ENCODE measurements around the gene TUT1. TPM values are rescaled to one million over a fixed set of nuclear protein-coding genes. Genes with fewer than 3 reads are reported as not detected.

Gene TUT1
- total RNA-seq, 1 experiment from 2014 or later = 26.0 TPM

DNA sequence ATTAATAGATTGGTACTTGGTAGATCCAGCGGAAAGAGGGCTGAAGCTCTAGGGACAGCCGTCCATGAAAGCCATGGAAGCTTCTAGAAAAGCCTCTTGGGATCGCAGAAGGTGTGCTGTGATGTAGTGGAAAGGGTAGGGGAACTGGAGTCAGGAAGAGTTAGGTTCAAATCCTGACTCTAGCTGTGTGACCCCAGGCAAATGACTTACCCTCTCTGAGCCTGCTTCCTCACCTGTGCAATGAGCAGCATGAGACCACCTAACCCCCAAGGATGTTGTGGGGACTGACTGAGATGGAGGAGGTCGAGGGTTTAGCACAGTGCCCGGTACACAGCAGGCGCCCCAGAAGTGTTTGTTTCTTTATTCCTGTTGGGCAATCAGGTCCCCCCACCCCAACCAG, 19.1 kb upstream of the TUT1 start:
- H3K4me3 Mint-ChIP-seq (ENCODE audit: unreplicated experiment) = peak overlapping the region; percentile 90
- TF ChIP-seq, protein P1, sequence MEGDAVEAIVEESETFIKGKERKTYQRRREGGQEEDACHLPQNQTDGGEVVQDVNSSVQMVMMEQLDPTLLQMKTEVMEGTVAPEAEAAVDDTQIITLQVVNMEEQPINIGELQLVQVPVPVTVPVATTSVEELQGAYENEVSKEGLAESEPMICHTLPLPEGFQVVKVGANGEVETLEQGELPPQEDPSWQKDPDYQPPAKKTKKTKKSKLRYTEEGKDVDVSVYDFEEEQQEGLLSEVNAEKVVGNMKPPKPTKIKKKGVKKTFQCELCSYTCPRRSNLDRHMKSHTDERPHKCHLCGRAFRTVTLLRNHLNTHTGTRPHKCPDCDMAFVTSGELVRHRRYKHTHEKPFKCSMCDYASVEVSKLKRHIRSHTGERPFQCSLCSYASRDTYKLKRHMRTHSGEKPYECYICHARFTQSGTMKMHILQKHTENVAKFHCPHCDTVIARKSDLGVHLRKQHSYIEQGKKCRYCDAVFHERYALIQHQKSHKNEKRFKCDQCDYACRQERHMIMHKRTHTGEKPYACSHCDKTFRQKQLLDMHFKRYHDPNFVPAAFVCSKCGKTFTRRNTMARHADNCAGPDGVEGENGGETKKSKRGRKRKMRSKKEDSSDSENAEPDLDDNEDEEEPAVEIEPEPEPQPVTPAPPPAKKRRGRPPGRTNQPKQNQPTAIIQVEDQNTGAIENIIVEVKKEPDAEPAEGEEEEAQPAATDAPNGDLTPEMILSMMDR (IDR thresholded peaks at IDR 0.05; ENCODE audit: unreplicated experiment) = no peak
- no peak for DNase-seq (ENCODE audit: unreplicated experiment)
- H3K9me3 Mint-ChIP-seq (ENCODE audit: unreplicated experiment) = no peaks in the 10 kb centered on the region
- intact Hi-C loops (cut with micrococcal nuclease) = loop anchor here (5.0 kb wide), 2 partner anchors 37 to 38 kb away; partner anchors contain the start of genes EEF1G and GANAB
- no peaks in the 10 kb centered on the region for H3K27me3 Mint-ChIP-seq (ENCODE audit: insufficient read depth, unreplicated experiment)
- no TSS peak for BruUV-seq (replicated peaks)
- H3K36me3 Mint-ChIP-seq (ENCODE audit: insufficient read depth, unreplicated experiment) = peaks cover 36% of the 10 kb centered on the region
- ChIA-PET POLR2A (interaction anchor here (1.0 to 8.4 kb wide), 6 partner anchors 10 to 176 kb away, joined by 3 to 98 read pairs (median 22); partner anchors contain the start of genes B3GAT3, EEF1G, MTA2 and TMEM179B), CTCF (interaction anchor here (0.6 to 4.2 kb wide), 5 partner anchors 18 to 502 kb away, joined by 3 to 39 read pairs (median 3); partner anchors contain the start of gene TUT1)
- H3K27ac Mint-ChIP-seq (ENCODE audit: low read depth, unreplicated experiment) = peak overlapping the region; percentile 53
- H3K4me1 Mint-ChIP-seq (ENCODE audit: insufficient read depth, unreplicated experiment) = peaks cover 17% of the 10 kb centered on the region

- CTCF ChIA-PET = interaction anchor here (0.6 to 1.4 kb wide), 4 partner anchors 12 to 108 kb away, joined by 3 to 4 read pairs (median 3); no protein-coding TSS in a partner anchor
- Mint-ChIP-seq H3K27me3 (ENCODE audit: insufficient read depth, unreplicated experiment) (no peaks in the 10 kb centered on the region), H3K9me3 (ENCODE audit: unreplicated experiment) (no peaks in the 10 kb centered on the region), H3K36me3 (ENCODE audit: insufficient read depth, unreplicated experiment) (peaks cover 38% of the 10 kb centered on the region), H3K4me1 (ENCODE audit: insufficient read depth, unreplicated experiment) (peaks cover 7% of the 10 kb centered on the region), H3K27ac (ENCODE audit: low read depth, unreplicated experiment) (no peak overlapping the region), H3K4me3 (ENCODE audit: unreplicated experiment) (no peak overlapping the region)
- TF ChIP-seq, protein P1 (IDR thresholded peaks at IDR 0.05; ENCODE audit: unreplicated experiment) = no peak
- intact Hi-C loops (cut with micrococcal nuclease) = no loop called here
- BruUV-seq (replicated peaks) = no TSS peak
- no peak for DNase-seq (ENCODE audit: unreplicated experiment)
- POLR2A ChIA-PET = interaction anchor here (2.1 to 8.4 kb wide), 4 partner anchors 9 to 44 kb away, joined by 6 to 98 read pairs (median 52); partner anchors contain the start of genes B3GAT3, INTS5, MTA2 and TUT1
These were observed 17.5 kb upstream of the TUT1 start for GRCh38 chr11:62608776-62609175.

GRCh38 chr11:62607714-62608113, 16.4 kb upstream of the TUT1 start:
- intact Hi-C loops (cut with micrococcal nuclease) = no loop called here
- no peaks in the 10 kb centered on the region for H3K9me3 Mint-ChIP-seq (ENCODE audit: unreplicated experiment)
- BruUV-seq (replicated peaks) = no TSS peak
- TF ChIP-seq, protein P1 (IDR thresholded peaks at IDR 0.05; ENCODE audit: unreplicated experiment) = no peak
- ChIA-PET CTCF (interaction anchor here (0.6 to 1.3 kb wide), 2 partner anchors 15 to 33 kb away, joined by 3 read pairs; no protein-coding TSS in a partner anchor), POLR2A (interaction anchor here (0.8 to 8.4 kb wide), 5 partner anchors 7 to 45 kb away, joined by 4 to 98 read pairs (median 6); partner anchors contain the start of genes B3GAT3, INTS5 and MTA2)
- no peak overlapping the region for H3K27ac Mint-ChIP-seq (ENCODE audit: low read depth, unreplicated experiment)
- no peak for DNase-seq (ENCODE audit: unreplicated experiment)
- peaks cover 13% of the 10 kb centered on the region for H3K4me1 Mint-ChIP-seq (ENCODE audit: insufficient read depth, unreplicated experiment)
- H3K36me3 Mint-ChIP-seq (ENCODE audit: insufficient read depth, unreplicated experiment) = peaks cover 47% of the 10 kb centered on the region
- H3K27me3 Mint-ChIP-seq (ENCODE audit: insufficient read depth, unreplicated experiment) = no peaks in the 10 kb centered on the region
- no peak overlapping the region for H3K4me3 Mint-ChIP-seq (ENCODE audit: unreplicated experiment)

- ChIA-PET POLR2A (interaction anchor here (2.9 kb wide), 1 partner anchor 14 kb away, joined by 11 read pairs; the partner anchor contains the start of gene TUT1), CTCF (interaction anchor here (0.6 to 0.8 kb wide), 2 partner anchors 44 to 66 kb away, joined by 3 to 4 read pairs; partner anchors contain the start of gene LBHD1)
- intact Hi-C loops (cut with micrococcal nuclease) = no loop called here
- TF ChIP-seq, protein P1 (IDR thresholded peaks at IDR 0.05; ENCODE audit: unreplicated experiment) = no peak
- no peak for DNase-seq (ENCODE audit: unreplicated experiment)
- BruUV-seq (replicated peaks) = no TSS peak
- Mint-ChIP-seq H3K4me3 (ENCODE audit: unreplicated experiment) (no peak overlapping the region), H3K4me1 (ENCODE audit: insufficient read depth, unreplicated experiment) (peaks cover 17% of the 10 kb centered on the region), H3K9me3 (ENCODE audit: unreplicated experiment) (no peaks in the 10 kb centered on the region), H3K27ac (ENCODE audit: low read depth, unreplicated experiment) (no peak overlapping the region), H3K27me3 (ENCODE audit: insufficient read depth, unreplicated experiment) (no peaks in the 10 kb centered on the region), H3K36me3 (ENCODE audit: insufficient read depth, unreplicated experiment) (peaks cover 56% of the 10 kb centered on the region)
These were observed 14.6 kb upstream of the TUT1 start for GRCh38 chr11:62605902-62606301.

Measured in MCF 10A (cell line).